ENCODE results near the gene CRACR2A.

DNA sequence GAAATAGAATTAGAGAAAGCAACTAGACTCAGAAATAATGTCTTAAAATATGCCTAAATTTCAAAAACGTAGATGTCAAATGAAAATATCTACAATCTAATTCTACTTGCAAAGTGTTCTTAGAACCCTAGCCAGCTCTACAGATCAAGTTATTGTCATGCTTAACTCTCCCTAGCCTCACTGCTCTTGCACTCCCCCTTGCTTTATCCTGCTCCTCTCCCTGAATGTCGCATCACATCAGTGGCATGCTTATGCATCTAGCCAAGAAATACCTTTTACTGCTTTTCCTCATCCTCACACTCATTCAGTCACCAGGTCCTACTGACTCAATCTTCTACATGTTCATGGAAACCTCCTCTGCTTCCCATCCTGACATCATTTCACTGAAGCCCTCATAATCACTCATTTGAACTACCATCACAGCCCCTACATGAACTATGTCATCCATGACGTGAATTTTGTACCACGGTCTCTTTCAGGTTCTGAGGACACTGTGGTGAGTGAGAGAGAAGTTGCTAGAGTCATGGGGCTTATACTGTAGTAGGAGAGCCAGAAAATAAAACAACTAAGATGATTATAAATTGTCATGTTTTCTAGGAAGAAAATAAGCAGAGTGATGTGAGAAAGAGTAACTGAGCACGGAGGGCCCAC is 22.6 kb upstream of the CRACR2A start:
- TF ChIP-seq, protein P1, sequence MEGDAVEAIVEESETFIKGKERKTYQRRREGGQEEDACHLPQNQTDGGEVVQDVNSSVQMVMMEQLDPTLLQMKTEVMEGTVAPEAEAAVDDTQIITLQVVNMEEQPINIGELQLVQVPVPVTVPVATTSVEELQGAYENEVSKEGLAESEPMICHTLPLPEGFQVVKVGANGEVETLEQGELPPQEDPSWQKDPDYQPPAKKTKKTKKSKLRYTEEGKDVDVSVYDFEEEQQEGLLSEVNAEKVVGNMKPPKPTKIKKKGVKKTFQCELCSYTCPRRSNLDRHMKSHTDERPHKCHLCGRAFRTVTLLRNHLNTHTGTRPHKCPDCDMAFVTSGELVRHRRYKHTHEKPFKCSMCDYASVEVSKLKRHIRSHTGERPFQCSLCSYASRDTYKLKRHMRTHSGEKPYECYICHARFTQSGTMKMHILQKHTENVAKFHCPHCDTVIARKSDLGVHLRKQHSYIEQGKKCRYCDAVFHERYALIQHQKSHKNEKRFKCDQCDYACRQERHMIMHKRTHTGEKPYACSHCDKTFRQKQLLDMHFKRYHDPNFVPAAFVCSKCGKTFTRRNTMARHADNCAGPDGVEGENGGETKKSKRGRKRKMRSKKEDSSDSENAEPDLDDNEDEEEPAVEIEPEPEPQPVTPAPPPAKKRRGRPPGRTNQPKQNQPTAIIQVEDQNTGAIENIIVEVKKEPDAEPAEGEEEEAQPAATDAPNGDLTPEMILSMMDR (IDR thresholded peaks at IDR 0.05; ENCODE audit: poor library complexity, severe bottlenecking), result no peak
- no peak for TF ChIP-seq EP300 (conservative IDR thresholded peaks at IDR 0.05; ENCODE audit: poor library complexity, severe bottlenecking)
- TF ChIP-seq POLR2AphosphoS5 (IDR thresholded peaks at IDR 0.05), result no peak
- no peak for TF ChIP-seq MXI1 (conservative IDR thresholded peaks at IDR 0.05; ENCODE audit: poor library complexity, severe bottlenecking)
- no peak for TF ChIP-seq REST (IDR thresholded peaks at IDR 0.05; ENCODE audit: borderline replicate concordance)
- no peak for TF ChIP-seq EZH2 (IDR thresholded peaks at IDR 0.05; ENCODE audit: borderline replicate concordance, insufficient read depth, low read length, poor library complexity, severe bottlenecking)
- no peak for TF ChIP-seq TAF1 (IDR thresholded peaks at IDR 0.05; ENCODE audit: low read depth)

Data from neural cell (in vitro differentiated cells).